Sigmoid colon (tissue), 7 donors: Measurements from ENCODE around the gene SMTNL1. TPM values are rescaled to one million over a fixed set of nuclear protein-coding genes. Genes with fewer than 3 reads are reported as not detected.

Experiments used
- DNase-seq: peaks from one replicate; pipeline ENCODE4 v3.0.0-alpha.2; 2019
- H3K27ac ChIP-seq, 4 donors: fragments of 200-600 bp; sonication (generic); one replicate each; pipeline ENCODE4 v1.5.1; 2016 to 2019; ENCODE audit warnings: mild to moderate bottlenecking in 1 of 4
- H3K27me3 ChIP-seq, 3 donors: fragments of 200-600 bp; sonication (generic); one replicate each; pipeline ENCODE4 v1.5.1; 2019; ENCODE audit warnings: mild to moderate bottlenecking in 1 of 3
- H3K36me3 ChIP-seq, 4 donors: fragments of 200-600 bp; sonication (generic); one replicate each; pipeline ENCODE4 v1.5.1; 2016 to 2019
- H3K4me1 ChIP-seq, 4 donors: fragments of 200-600 bp; sonication (generic); one replicate each; pipeline ENCODE4 v1.5.1; 2017 to 2019
- H3K4me3 ChIP-seq, 4 donors: fragments of 200-600 bp; sonication (generic); one replicate each; pipeline ENCODE4 v1.5.1; 2017 to 2019; ENCODE audit warnings: mild to moderate bottlenecking in 2 of 4, moderate library complexity in 1 of 4
- H3K9me3 ChIP-seq, 4 donors: fragments of 200-600 bp in 3 of 4; sonication (generic) in 3 of 4; one replicate each; pipeline versions ENCODE4 v1.5.1 to v1.6.1; 2013 to 2019
- EP300 ChIP-seq, 4 donors: sonication (generic); formaldehyde crosslinking; IDR thresholded peaks; one replicate each; pipeline ENCODE4 v1.6.1; 2017; ENCODE audit warnings: antibody characterized with exemption in 4 of 4
- POLR2A ChIP-seq, 2 donors: fragments of 450-650 bp; IDR thresholded peaks; one replicate each; pipeline ENCODE4 v1.6.1; 2016; ENCODE audit warnings: antibody characterized with exemption in 2 of 2, mild to moderate bottlenecking in 2 of 2, moderate library complexity in 2 of 2
- POLR2AphosphoS5 ChIP-seq, 4 donors: sonication (generic); formaldehyde crosslinking; IDR thresholded peaks; one replicate each; pipeline ENCODE4 v1.6.1; 2017; ENCODE audit warnings: antibody characterized with exemption in 4 of 4
- WGBS, 2 donors: extraction: QIAGEN DNeasy Blood & Tissue Kit; methylation state at CpG; one replicate each; pipeline ENCODE4 v1.1.7; 2013; 5-methylcytosine and 5-hydroxymethylcytosine counted together
- intact Hi-C: fragments of 100-400 bp; cut with DNase I; formaldehyde crosslinking; loops from one replicate; pipeline ENCODE4 v1.15.1; 2023
- polyA plus RNA-seq, 3 donors: library from polyadenylated mRNA; stranded (reverse); fragments of 200-250 nt; gene quantifications; one replicate each; pipeline ENCODE4 v1.2.3, GENCODE V29; 2013
- total RNA-seq, 4 donors: library from RNA; depleted of rRNA; stranded (reverse); fragments of >200 nt; gene quantifications; one replicate each; pipeline ENCODE4 v1.1.0, GENCODE V29; 2016
- TF ChIP-seq, protein P1 (sequence below), 4 experiments: fragments of 450-650 bp in 3 of 4; fragments of 200-600 bp in 1 of 4; IDR thresholded peaks; one replicate each; pipeline ENCODE4 v1.5.1; 2016 to 2019; ENCODE audit warnings: antibody characterized with exemption in 4 of 4, mild to moderate bottlenecking in 3 of 4, moderate library complexity in 2 of 4
- donor health status: healthy with polysubstance abuse.
- donor health status: Bipolar disorder and iron deficiency.
- donor health status: healthy.

The SMTNL1 gene
- total and polyA plus RNA-seq, 7 donors, result not detected

DNA sequence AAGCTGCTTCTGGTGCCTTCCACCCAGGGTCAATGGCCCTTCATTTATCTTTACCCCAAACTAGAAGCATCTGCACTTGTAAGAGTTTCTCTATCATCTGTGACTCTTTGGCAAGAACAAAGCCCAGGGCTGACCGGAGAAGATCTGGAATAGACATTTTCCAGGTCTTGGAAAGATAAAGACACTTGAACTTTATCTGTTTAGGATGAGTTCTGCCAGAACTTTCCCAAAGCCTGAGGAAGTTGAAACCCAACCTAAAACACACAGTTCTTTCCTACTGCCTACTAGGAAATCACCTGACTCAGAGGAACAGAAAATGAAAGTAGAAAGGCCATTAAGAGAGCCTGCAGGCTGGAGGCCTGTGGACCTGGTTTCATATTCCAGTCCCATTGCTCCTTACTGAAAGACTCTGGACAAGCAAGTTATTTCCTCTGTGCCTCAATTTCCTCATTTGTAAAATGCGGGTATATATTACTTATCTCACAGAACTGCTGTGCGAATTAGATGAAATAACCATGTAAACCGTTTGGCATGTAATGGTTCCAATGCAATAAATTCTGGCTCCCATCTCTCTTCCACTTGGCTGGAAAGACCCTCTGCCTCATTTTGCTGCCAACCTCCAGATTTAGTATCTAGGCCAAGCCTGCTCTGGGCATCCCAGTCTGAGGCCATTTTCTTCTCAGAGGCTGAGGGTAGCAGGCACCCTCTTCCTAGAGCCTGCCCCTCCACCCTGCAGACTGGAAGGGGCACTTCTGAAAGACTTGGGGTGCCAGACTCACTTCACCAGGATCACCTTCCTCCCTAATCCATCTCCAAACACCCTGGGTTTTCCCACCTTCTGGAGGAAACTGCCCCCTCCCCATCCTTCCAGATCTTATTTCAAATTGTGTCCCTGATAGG is 28.9 kb downstream of the SMTNL1 start:
- intact Hi-C loops, result loop anchor here (10.0 kb wide), 1 partner anchor 239 kb away; no protein-coding TSS in a partner anchor
- Histone ChIP-seq H3K27me3 (no peaks in the 10 kb centered on the region), H3K4me3 (peak overlapping the region; percentile 66 to 94 (median 76)), H3K4me1 (peaks cover 0 to 26% (median 19%) of the 10 kb centered on the region in 4 donors), H3K27ac (peak overlapping the region; percentile 83 to 86 (median 85)), H3K9me3 (no peaks in the 10 kb centered on the region), H3K36me3 (no peaks in the 10 kb centered on the region)
- no peak for DNase-seq
- 18 to 20% methylated on average over 4 of the region's 4 CpGs for WGBS, 2 donors
- TF ChIP-seq POLR2AphosphoS5 (IDR thresholded peaks at IDR 0.05) (peak in 3 of 4 donors; percentile 21 to 80 (median 36)), POLR2A (IDR thresholded peaks at IDR 0.05) (no peak), EP300 (IDR thresholded peaks at IDR 0.05) (peak in 1 of 4 donors; percentile 38)

DNA sequence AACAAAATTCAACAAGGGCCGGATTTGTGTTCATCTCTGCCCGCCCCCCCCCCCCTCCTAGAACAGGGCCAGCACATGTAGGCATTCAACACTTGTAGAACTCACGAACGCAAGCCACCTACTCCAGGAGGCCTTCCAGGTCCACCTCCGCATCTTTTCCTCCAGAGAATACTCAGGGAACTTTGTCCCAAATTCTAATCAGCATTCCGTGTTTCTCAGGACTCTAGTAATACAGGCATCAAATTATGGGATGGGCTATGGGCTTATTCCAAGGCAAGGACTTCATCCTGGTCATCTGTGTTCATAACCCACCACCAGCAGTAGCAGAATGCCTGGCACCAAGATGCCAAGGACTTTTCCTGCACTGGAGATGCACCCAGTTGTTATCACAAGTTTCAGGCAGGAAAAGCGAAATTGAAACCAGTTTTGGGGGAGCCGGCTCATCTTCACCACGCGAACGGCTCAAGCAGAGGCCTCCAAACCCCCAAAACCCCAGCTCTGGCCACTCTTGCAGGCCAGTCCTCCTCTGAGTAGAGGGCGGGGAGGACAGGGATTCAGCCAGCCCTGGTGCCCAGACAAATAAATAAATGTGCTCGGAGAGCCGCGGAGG is 29.6 kb downstream of the SMTNL1 start:
- Histone ChIP-seq H3K36me3 (no peaks in the 10 kb centered on the region), H3K27ac (peak overlapping the region; percentile 83 to 86 (median 85)), H3K4me3 (peak overlapping the region; percentile 66 to 94 (median 76)), H3K27me3 (no peaks in the 10 kb centered on the region), H3K4me1 (peaks cover 0 to 26% (median 19%) of the 10 kb centered on the region in 4 donors), H3K9me3 (no peaks in the 10 kb centered on the region)
- intact Hi-C loops, result loop anchor here (10.0 kb wide), 1 partner anchor 238 kb away; no protein-coding TSS in a partner anchor
- TF ChIP-seq, protein P1, sequence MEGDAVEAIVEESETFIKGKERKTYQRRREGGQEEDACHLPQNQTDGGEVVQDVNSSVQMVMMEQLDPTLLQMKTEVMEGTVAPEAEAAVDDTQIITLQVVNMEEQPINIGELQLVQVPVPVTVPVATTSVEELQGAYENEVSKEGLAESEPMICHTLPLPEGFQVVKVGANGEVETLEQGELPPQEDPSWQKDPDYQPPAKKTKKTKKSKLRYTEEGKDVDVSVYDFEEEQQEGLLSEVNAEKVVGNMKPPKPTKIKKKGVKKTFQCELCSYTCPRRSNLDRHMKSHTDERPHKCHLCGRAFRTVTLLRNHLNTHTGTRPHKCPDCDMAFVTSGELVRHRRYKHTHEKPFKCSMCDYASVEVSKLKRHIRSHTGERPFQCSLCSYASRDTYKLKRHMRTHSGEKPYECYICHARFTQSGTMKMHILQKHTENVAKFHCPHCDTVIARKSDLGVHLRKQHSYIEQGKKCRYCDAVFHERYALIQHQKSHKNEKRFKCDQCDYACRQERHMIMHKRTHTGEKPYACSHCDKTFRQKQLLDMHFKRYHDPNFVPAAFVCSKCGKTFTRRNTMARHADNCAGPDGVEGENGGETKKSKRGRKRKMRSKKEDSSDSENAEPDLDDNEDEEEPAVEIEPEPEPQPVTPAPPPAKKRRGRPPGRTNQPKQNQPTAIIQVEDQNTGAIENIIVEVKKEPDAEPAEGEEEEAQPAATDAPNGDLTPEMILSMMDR (IDR thresholded peaks at IDR 0.05), result no peak
- TF ChIP-seq EP300 (IDR thresholded peaks at IDR 0.05), result no peak
- no peak for TF ChIP-seq POLR2AphosphoS5 (IDR thresholded peaks at IDR 0.05)
- TF ChIP-seq POLR2A (IDR thresholded peaks at IDR 0.05), result no peak
- WGBS, 2 donors, result 5 to 16% methylated on average over 15 of the region's 15 CpGs
- peak; percentile 68 for DNase-seq

DNA sequence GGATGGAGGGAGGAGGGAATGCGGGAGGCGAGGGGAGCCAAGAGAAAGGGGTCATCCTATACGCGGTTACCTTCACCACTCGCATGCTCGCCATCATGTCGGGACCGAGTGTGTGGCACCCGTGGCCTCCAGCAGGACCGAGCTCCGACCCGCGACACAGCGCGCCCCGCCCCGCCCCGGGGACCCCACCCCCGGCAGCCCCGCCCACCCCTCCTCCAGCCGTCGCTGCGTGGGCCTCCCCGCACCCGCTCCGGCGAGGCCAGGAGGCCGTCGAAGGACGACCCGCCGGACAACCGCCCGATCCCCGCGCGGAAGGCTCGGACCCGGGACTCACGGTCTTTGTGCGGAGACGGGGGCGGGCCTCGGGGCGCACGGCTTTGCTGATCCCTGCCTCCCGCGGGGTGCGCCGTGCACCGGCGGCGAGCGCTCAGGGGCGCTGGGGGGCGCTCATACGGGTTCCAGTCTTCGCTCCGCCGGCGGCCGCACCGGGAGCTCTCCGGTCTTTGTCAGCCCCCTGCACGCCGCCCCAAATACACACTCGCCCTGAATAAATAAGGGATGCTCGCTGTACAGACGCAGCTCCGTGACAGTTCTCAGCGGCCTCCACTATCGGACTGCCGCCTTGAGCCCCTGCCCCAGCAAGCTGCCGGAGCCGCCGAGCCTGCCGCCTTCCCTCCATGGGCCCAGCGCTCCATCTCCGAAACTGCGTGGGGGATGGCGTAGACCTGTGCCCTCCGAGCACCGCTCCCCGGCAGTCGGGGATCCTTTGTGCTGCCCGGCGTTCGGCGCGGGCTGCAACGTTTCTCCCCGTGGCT is 30.3 kb downstream of the SMTNL1 start, which contains the start of gene UBE2L6:
TSS of gene UBE2L6 (minus strand) at position 158 of the 815 bp plus-strand sequence. CDS start at position 97, 61 bp downstream.
- TF ChIP-seq POLR2AphosphoS5 (IDR thresholded peaks at IDR 0.05) (peak in 3 of 4 donors; percentile 6 to 42 (median 8)), POLR2A (IDR thresholded peaks at IDR 0.05) (no peak), EP300 (IDR thresholded peaks at IDR 0.05) (no peak)
- TF ChIP-seq, protein P1 (IDR thresholded peaks at IDR 0.05), result peak in 2 of 4 experiments; percentile 82 to 92
- Histone ChIP-seq H3K36me3 (no peaks in the 10 kb centered on the region), H3K4me1 (peaks cover 0 to 26% (median 19%) of the 10 kb centered on the region in 4 donors), H3K4me3 (peak within 1 kb of the TSS; percentile 66 to 94 (median 76)), H3K9me3 (no peaks in the 10 kb centered on the region), H3K27ac (peak within 1 kb of the TSS; percentile 83 to 86 (median 85)), H3K27me3 (no peaks in the 10 kb centered on the region)
- peak; percentile 74 for DNase-seq
- intact Hi-C loops, result loop anchor here (1.0 to 10.0 kb wide), 3 partner anchors 29 to 237 kb away; partner anchors contain the start of gene SERPING1
- WGBS, 2 donors, result 0 to 1% methylated on average over 92 of the region's 92 CpGs

DNA sequence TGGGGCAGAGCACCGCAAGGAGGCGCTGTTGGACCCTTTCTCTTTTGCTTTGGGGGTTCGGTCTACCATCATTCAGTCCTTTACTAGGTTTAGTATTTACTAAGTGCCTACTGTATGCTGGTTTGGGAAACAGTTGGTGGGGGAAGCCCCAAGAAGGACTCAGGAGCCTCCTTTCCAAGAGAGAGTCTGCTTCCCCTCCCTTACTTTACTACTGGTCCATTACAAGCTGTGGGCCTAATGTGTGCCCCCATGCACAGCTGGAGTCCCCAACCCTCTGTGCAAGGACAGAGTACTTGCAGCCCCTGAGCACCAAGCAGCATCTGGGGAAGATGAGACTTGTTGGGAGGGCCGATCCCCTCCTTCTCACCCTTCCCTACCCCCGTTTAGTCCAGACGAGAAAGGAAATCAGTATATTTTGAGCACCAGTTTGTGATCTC is 31.0 kb downstream of the SMTNL1 start:
- peak overlapping the region; percentile 83 to 86 (median 85) for H3K27ac ChIP-seq
- intact Hi-C loops, result loop anchor here (1.0 to 10.0 kb wide), 3 partner anchors 28 to 236 kb away; partner anchors contain the start of gene SERPING1
- no peaks in the 10 kb centered on the region for H3K36me3 ChIP-seq
- H3K4me3 ChIP-seq, result peak overlapping the region; percentile 66 to 94 (median 76)
- TF ChIP-seq EP300 (IDR thresholded peaks at IDR 0.05), result no peak
- TF ChIP-seq, protein P1 (IDR thresholded peaks at IDR 0.05), result peak in 3 of 4 experiments; percentile 12 to 92 (median 91)
- peak; percentile 90 for DNase-seq
- peaks cover 0 to 26% (median 19%) of the 10 kb centered on the region in 4 donors for H3K4me1 ChIP-seq
- no peaks in the 10 kb centered on the region for H3K9me3 ChIP-seq
- WGBS, 2 donors, result 31 to 39% methylated on average over 6 of the region's 6 CpGs
- no peaks in the 10 kb centered on the region for H3K27me3 ChIP-seq
